Measurements from ENCODE around the gene PIGA. TPM values are rescaled to one million over a fixed set of nuclear protein-coding genes. Genes with fewer than 3 reads are reported as not detected.
"Not testable (repeated sequence)": the region's sequence is repeated elsewhere in the genome, so short reads cannot be mapped to it uniquely, and the experiment has no call there.

The PIGA gene
- total and polyA plus RNA-seq, 2 donors from 2014 or later: 5.7 to 15.5 TPM

GRCh38 chrX:15274946-15275345 lies 60.4 kb downstream of the PIGA start:
- no peak for DNase-seq
- TF ChIP-seq, protein P1, sequence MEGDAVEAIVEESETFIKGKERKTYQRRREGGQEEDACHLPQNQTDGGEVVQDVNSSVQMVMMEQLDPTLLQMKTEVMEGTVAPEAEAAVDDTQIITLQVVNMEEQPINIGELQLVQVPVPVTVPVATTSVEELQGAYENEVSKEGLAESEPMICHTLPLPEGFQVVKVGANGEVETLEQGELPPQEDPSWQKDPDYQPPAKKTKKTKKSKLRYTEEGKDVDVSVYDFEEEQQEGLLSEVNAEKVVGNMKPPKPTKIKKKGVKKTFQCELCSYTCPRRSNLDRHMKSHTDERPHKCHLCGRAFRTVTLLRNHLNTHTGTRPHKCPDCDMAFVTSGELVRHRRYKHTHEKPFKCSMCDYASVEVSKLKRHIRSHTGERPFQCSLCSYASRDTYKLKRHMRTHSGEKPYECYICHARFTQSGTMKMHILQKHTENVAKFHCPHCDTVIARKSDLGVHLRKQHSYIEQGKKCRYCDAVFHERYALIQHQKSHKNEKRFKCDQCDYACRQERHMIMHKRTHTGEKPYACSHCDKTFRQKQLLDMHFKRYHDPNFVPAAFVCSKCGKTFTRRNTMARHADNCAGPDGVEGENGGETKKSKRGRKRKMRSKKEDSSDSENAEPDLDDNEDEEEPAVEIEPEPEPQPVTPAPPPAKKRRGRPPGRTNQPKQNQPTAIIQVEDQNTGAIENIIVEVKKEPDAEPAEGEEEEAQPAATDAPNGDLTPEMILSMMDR (IDR thresholded peaks at IDR 0.05; ENCODE audit: borderline replicate concordance, extremely low read depth, insufficient read depth): no peak
- Histone ChIP-seq H3K4me3 (ENCODE audit: low read length in 3 of 3) (no peak overlapping the region), H3K9me3 (ENCODE audit: control insufficient read depth in 2 of 3, insufficient read depth in 1 of 3, low read length in 3 of 3) (no peaks in the 10 kb centered on the region), H3K4me1 (ENCODE audit: control insufficient read depth in 2 of 3, insufficient read depth in 2 of 3, low read depth in 1 of 3, low read length in 3 of 3) (peaks cover 0 to 5% (median 0%) of the 10 kb centered on the region in 3 donors), H3K27me3 (ENCODE audit: control insufficient read depth, insufficient read depth, low read length) (peaks cover 2% of the 10 kb centered on the region), H3K36me3 (ENCODE audit: control insufficient read depth in 2 of 3, insufficient read depth in 3 of 3, low read length in 3 of 3) (no peaks in the 10 kb centered on the region), H3K27ac (ENCODE audit: low read depth in 2 of 2, low read length in 2 of 2) (no peak overlapping the region), H3K9ac (ENCODE audit: low read length in 3 of 3) (no peak overlapping the region)
- FAIRE-seq: no peak
- intact Hi-C loops (cut with DNase I): no loop called here

DNA sequence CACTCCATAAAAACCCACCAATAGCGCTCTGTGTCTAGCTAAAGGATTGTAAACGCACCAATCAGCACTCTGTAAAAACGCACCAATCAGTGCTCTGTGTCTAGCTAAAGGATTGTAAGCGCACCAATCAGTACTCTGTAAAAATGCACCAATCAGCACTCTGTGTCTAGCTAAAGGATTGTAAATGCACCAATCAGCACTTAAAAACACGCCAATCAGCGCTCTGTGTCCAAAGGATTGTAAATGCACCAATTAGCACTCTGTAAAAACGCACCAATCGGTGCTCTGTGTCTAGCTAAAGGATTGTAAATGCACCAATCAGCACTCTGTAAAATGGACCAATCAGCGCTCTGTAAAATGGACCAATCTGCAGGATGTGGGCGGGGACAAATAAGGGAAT lies 62.0 kb downstream of the PIGA start:
- H3K27me3 ChIP-seq (ENCODE audit: control insufficient read depth, insufficient read depth, low read length); DNase-seq; H3K4me3 ChIP-seq (ENCODE audit: low read length in 3 of 3); FAIRE-seq; H3K9me3 ChIP-seq (ENCODE audit: control insufficient read depth in 2 of 3, insufficient read depth in 1 of 3, low read length in 3 of 3); intact Hi-C loops (cut with DNase I); H3K27ac ChIP-seq (ENCODE audit: low read depth in 2 of 2, low read length in 2 of 2); H3K4me1 ChIP-seq (ENCODE audit: control insufficient read depth in 2 of 3, insufficient read depth in 2 of 3, low read depth in 1 of 3, low read length in 3 of 3); H3K9ac ChIP-seq (ENCODE audit: low read length in 3 of 3); H3K36me3 ChIP-seq (ENCODE audit: control insufficient read depth in 2 of 3, insufficient read depth in 3 of 3, low read length in 3 of 3): not testable (repeated sequence)

GRCh38 chrX:15271757-15272156 lies 63.6 kb downstream of the PIGA start:
- peaks cover 2% of the 10 kb centered on the region for H3K27me3 ChIP-seq (ENCODE audit: control insufficient read depth, insufficient read depth, low read length)
- H3K4me3 ChIP-seq (ENCODE audit: low read length in 3 of 3): no peak overlapping the region
- no peak for DNase-seq
- no peaks in the 10 kb centered on the region for H3K9me3 ChIP-seq (ENCODE audit: control insufficient read depth in 2 of 3, insufficient read depth in 1 of 3, low read length in 3 of 3)
- no peaks in the 10 kb centered on the region for H3K4me1 ChIP-seq (ENCODE audit: control insufficient read depth in 2 of 3, insufficient read depth in 2 of 3, low read depth in 1 of 3, low read length in 3 of 3)
- intact Hi-C loops (cut with DNase I): no loop called here
- H3K36me3 ChIP-seq (ENCODE audit: control insufficient read depth in 2 of 3, insufficient read depth in 3 of 3, low read length in 3 of 3): no peaks in the 10 kb centered on the region
- no peak overlapping the region for H3K27ac ChIP-seq (ENCODE audit: low read depth in 2 of 2, low read length in 2 of 2)
- no peak for FAIRE-seq
- H3K9ac ChIP-seq (ENCODE audit: low read length in 3 of 3): no peak overlapping the region
- TF ChIP-seq, protein P1 (IDR thresholded peaks at IDR 0.05; ENCODE audit: borderline replicate concordance, extremely low read depth, insufficient read depth): no peak

- Histone ChIP-seq H3K36me3 (ENCODE audit: control insufficient read depth in 2 of 3, insufficient read depth in 3 of 3, low read length in 3 of 3) (no peaks in the 10 kb centered on the region), H3K27ac (ENCODE audit: low read depth in 2 of 2, low read length in 2 of 2) (peak within 1 kb of the TSS; percentile 47 to 54), H3K9me3 (ENCODE audit: control insufficient read depth in 2 of 3, insufficient read depth in 1 of 3, low read length in 3 of 3) (no peaks in the 10 kb centered on the region), H3K27me3 (ENCODE audit: control insufficient read depth, insufficient read depth, low read length) (peaks cover 4% of the 10 kb centered on the region), H3K4me1 (ENCODE audit: control insufficient read depth in 2 of 3, insufficient read depth in 2 of 3, low read depth in 1 of 3, low read length in 3 of 3) (no peaks in the 10 kb centered on the region), H3K9ac (ENCODE audit: low read length in 3 of 3) (peak within 1 kb of the TSS in 1 of 3 donors; percentile 48), H3K4me3 (ENCODE audit: low read length in 3 of 3) (peak within 1 kb of the TSS; percentile 16 to 54 (median 48))
- peak; percentile 65 to 84 (median 77) for DNase-seq
- intact Hi-C loops (cut with DNase I): no loop called here
- TF ChIP-seq, protein P1 (IDR thresholded peaks at IDR 0.05; ENCODE audit: borderline replicate concordance, extremely low read depth, insufficient read depth): no peak
- peak; percentile 55 for FAIRE-seq
These were observed 65.5 kb downstream of the PIGA start, which contains the start of gene ASB9 for GRCh38 chrX:15269618-15270521. ASB9 (minus strand) TSS chrX:15270083; CDS start chrX:15269874, 209 bp downstream.
